ENCODE measurements around the gene AATK.

GRCh38 chr17:81142301-81143199 is 23.5 kb downstream of the AATK start:
- TF ChIP-seq ZFAT (CRISPR knock-in tag; conservative IDR thresholded peaks at IDR 0.05) (no peak), NFYB (CRISPR knock-in tag; IDR thresholded peaks at IDR 0.05) (no peak), MAFK (conservative IDR thresholded peaks at IDR 0.05 in 1 of 2, IDR thresholded peaks at IDR 0.05 in 1 of 2; ENCODE audit: low read length in 2 of 2) (no peak), CTCF (CRISPR knock-in tag; IDR thresholded peaks at IDR 0.05) (peak; percentile 97), ZNF552 (CRISPR knock-in tag; IDR thresholded peaks at IDR 0.05; ENCODE audit: borderline replicate concordance) (no peak)

All from HepG2 (cell line).